SK-N-MC (cell line): ENCODE results near the gene OR56B1.

Experiments used
- EZH2 ChIP-seq: fragments of 200-600 bp; sonication (generic); IDR thresholded peaks from one replicate; pipeline ENCODE4 v1.6.1; 2017; ENCODE audit warnings: antibody characterized with exemption
- FOXP2 ChIP-seq: optimal IDR thresholded peaks from 2 replicates; pipeline ENCODE3; 2011; ENCODE audit warnings: mild to moderate bottlenecking, moderate library complexity; ENCODE audit not compliant: insufficient read depth; ENCODE audit errors: extremely low read length, control extremely low read depth
- POLR2AphosphoS5 ChIP-seq: IDR thresholded peaks from 2 replicates; pipeline ENCODE4 v1.6.1; 2012; ENCODE audit warnings: mild to moderate bottlenecking, low read depth, low read length, borderline replicate concordance

DNA sequence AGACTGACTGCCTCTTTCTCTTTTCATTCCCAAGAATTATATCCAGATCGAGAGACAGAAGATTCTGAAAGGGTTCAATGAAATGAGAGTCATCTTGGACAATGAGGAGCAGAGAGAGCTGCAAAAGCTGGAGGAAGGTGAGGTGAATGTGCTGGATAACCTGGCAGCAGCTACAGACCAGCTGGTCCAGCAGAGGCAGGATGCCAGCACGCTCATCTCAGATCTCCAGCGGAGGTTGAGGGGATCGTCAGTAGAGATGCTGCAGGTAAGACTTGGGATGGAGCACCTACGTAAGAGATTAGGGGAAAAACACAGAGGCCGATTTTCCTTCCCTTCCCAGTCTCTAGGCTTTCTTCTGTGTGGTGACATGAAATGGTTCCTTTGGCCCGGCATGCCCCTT, 38.0 kb upstream of the OR56B1 start:
- TF ChIP-seq EZH2, result no peak
- TF ChIP-seq POLR2AphosphoS5, result no peak
- no peak for TF ChIP-seq FOXP2
